OCI-LY7 (cell line): ENCODE results near the gene TFE3. TPM values are rescaled to one million over a fixed set of nuclear protein-coding genes. Genes with fewer than 3 reads are reported as not detected.

ENCODE experiments used
- BruUV-seq: library from RNA; stranded (reverse); fragments of 400-500 nt; replicated peaks from 2 replicates; lab custom pipeline; 2021; lab: Mats Ljungman, UMichigan
- CTCF ChIA-PET: fragments of 300-600 bp; sonication (Branson Sonifier 250); formaldehyde crosslinking; loops from one replicate; lab custom pipeline; 2022; ENCODE audit warnings: antibody characterized with exemption; ENCODE audit not compliant: unreplicated experiment; lab: Charles Lee
- POLR2A ChIA-PET: fragments of 300-600 bp; sonication (Branson Sonifier 250); formaldehyde crosslinking; loops from one replicate; lab custom pipeline; 2022; ENCODE audit warnings: antibody characterized with exemption; lab: Charles Lee
- DNase-seq: peaks from one replicate; pipeline ENCODE4 v3.0.0-alpha.2; 2015; ENCODE audit warnings: low spot score
- H2AFZ ChIP-seq: fragments of 200-600 bp; sonication (generic), shearing (Covaris generic); 2 replicates; pipeline ENCODE4 v1.6.1; 2014; ENCODE audit warnings: mild to moderate bottlenecking, antibody characterized with exemption, low read length, moderate library complexity
- H3K27ac ChIP-seq: fragments of 200-600 bp; sonication (generic); 2 replicates; pipeline ENCODE4 v1.5.1; 2014; ENCODE audit warnings: mixed run types, low read depth, mild to moderate bottlenecking, moderate library complexity, low read length, inconsistent platforms; ENCODE audit not compliant: poor library complexity, severe bottlenecking
- H3K36me3 ChIP-seq: fragments of 200-600 bp; sonication (generic); 2 replicates; pipeline ENCODE4 v1.6.1; 2014; ENCODE audit warnings: mild to moderate bottlenecking, antibody characterized with exemption, low read length, moderate library complexity, mixed read lengths; ENCODE audit not compliant: insufficient read depth
- H3K4me1 ChIP-seq: fragments of 200-600 bp; sonication (generic); 2 replicates; pipeline ENCODE4 v1.5.1; 2014; ENCODE audit warnings: mild to moderate bottlenecking, low read length; ENCODE audit not compliant: insufficient read depth, poor library complexity, severe bottlenecking
- H3K4me2 ChIP-seq: fragments of 200-600 bp; sonication (generic); 2 replicates; pipeline ENCODE4 v1.6.1; 2014; ENCODE audit warnings: mild to moderate bottlenecking, low read length
- H3K4me3 ChIP-seq: fragments of 200-600 bp; sonication (generic); 2 replicates; pipeline ENCODE4 v1.5.1; 2014; ENCODE audit warnings: mild to moderate bottlenecking, low read depth, low read length; ENCODE audit not compliant: poor library complexity, severe bottlenecking
- H3K79me2 ChIP-seq: fragments of 200-600 bp; sonication (generic); 2 replicates; pipeline ENCODE4 v1.6.1; 2016; ENCODE audit warnings: low read depth, mild to moderate bottlenecking, low read length, moderate library complexity, mixed read lengths; ENCODE audit not compliant: insufficient read depth
- H3K9me2 ChIP-seq: fragments of 200-600 bp; sonication (generic); 2 replicates; pipeline ENCODE4 v1.6.1; 2016; ENCODE audit warnings: mild to moderate bottlenecking, low read length, mixed read lengths; ENCODE audit not compliant: insufficient read depth
- H3K9me3 ChIP-seq: fragments of 200-600 bp; sonication (generic); 2 replicates; pipeline ENCODE4 v1.6.1; 2014; ENCODE audit warnings: mild to moderate bottlenecking, mixed run types, low read length, mixed read lengths
- H4K20me1 ChIP-seq: fragments of 200-600 bp; sonication (generic); 2 replicates; pipeline ENCODE4 v1.6.1; 2014; ENCODE audit warnings: mild to moderate bottlenecking, antibody characterized with exemption, low read length, moderate library complexity, mixed read lengths; ENCODE audit not compliant: insufficient read depth
- CTCF ChIP-seq: fragments of 200-600 bp; sonication (generic); conservative IDR thresholded peaks from 2 replicates; pipeline ENCODE4 v1.5.1; 2014; ENCODE audit warnings: mild to moderate bottlenecking, antibody characterized with exemption, low read length, moderate library complexity, mixed read lengths
- EZH2phosphoT487 ChIP-seq: fragments of 200-600 bp; sonication (generic); IDR thresholded peaks from 2 replicates; pipeline ENCODE4 v1.6.1; 2018; ENCODE audit warnings: low read depth, borderline replicate concordance, mild to moderate bottlenecking, mixed run types, antibody characterized with exemption, low read length, moderate library complexity, mixed read lengths
- intact Hi-C: fragments of 100-400 bp; cut with micrococcal nuclease; formaldehyde crosslinking; loops from one replicate; pipeline ENCODE4 v1.10.0; 2022; ENCODE audit not compliant: unreplicated experiment
- total RNA-seq, 2 experiments: library from RNA; depleted of rRNA in 1 of 2; stranded (reverse); fragments of >200 nt in 1 of 2; shearing (Covaris generic) in 1 of 2; gene quantifications; 2 replicates each; pipeline ENCODE4 v1.2.3, GENCODE V29; 2014 to 2022

TFE3 gene
- total RNA-seq, 2 experiments from 2014 or later, result 10.2 to 19.0 TPM

DNA sequence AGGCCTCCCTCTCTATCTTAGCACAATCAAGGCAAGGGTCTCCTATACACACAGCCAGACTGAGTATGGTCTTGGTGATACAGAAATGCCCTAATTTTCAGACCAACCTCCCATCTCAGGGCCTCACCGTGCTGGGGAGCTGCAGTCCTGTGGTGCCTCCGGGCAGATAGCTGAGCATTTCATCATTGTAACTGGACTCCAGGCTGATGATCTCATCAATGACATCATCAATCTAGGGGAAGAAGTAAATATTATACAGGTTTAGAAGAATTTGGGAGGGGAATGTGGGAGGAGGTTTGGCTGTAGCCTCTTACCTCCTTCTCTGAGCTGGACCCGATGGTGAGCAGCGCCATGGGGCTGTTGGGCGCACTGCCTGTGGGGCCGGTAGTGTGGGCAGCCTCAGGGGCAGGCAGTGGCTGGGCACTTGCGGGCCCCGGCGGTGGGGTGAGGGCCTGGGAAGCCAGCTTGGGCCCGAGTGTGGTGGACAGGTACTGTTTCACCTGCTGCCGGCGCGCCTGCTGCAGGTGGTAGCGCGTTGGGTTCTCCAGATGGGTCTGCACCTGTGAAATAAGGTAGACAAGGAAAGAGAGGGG, 5.2 kb downstream of the TFE3 start:
- intact Hi-C loops, result no loop called here
- peaks cover 41% of the 10 kb centered on the region for H3K36me3 ChIP-seq
- H3K79me2 ChIP-seq, result peaks cover 13% of the 10 kb centered on the region; the same call in 1 of the 2 replicates
- no peaks in the 10 kb centered on the region for H3K9me2 ChIP-seq
- H3K4me1 ChIP-seq, result peaks cover 38% of the 10 kb centered on the region
- ChIA-PET POLR2A (interaction anchor here (0.7 kb wide), 1 partner anchor 35 kb away, joined by 3 read pairs; no protein-coding TSS in a partner anchor), CTCF (no interaction called here)
- H2AFZ ChIP-seq, result no peak overlapping the region
- no peaks in the 10 kb centered on the region for H3K9me3 ChIP-seq
- BruUV-seq, result no TSS peak
- H3K27ac ChIP-seq, result no peak overlapping the region
- no peak overlapping the region for H3K4me2 ChIP-seq
- TF ChIP-seq CTCF (no peak), EZH2phosphoT487 (no peak)
- DNase-seq, result no peak
- no peak overlapping the region for H3K4me3 ChIP-seq
- H4K20me1 ChIP-seq, result no peaks in the 10 kb centered on the region

DNA sequence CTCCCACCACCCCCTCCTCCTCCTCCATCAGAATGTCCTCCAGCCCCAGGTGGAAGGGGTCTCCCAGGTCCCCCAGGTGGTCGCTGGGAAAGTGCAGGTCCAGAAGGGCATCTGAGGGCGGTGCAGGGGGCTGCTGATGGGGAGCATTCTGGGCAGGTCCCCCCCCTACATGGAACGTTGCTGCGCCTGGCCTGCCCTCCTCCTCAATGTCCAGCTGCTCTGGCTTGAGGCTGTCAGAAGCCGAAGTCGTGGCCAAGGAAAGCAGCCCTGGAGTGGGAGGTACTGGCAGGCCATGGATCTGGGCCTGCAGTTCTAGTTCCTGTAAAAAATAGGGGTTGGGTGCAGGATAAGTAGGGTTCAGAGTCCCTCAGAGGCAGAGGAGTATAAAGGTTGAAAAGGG, 12.9 kb downstream of the TFE3 start:
- no peaks in the 10 kb centered on the region for H3K4me1 ChIP-seq
- intact Hi-C loops, result no loop called here
- no peak overlapping the region for H2AFZ ChIP-seq
- H3K4me2 ChIP-seq, result no peak overlapping the region
- no peaks in the 10 kb centered on the region for H3K9me2 ChIP-seq
- H3K27ac ChIP-seq, result no peak overlapping the region
- DNase-seq, result no peak
- BruUV-seq, result no TSS peak
- TF ChIP-seq CTCF, result no peak
- TF ChIP-seq EZH2phosphoT487, result no peak
- no peaks in the 10 kb centered on the region for H4K20me1 ChIP-seq
- no peaks in the 10 kb centered on the region for H3K9me3 ChIP-seq
- H3K79me2 ChIP-seq, result no peaks in the 10 kb centered on the region
- CTCF ChIA-PET, result no interaction called here
- peaks cover 12% of the 10 kb centered on the region for H3K36me3 ChIP-seq
- no peak overlapping the region for H3K4me3 ChIP-seq
- POLR2A ChIA-PET, result no interaction called here

GRCh38 chrX:49029876-49030275, 13.3 kb downstream of the TFE3 start:
- no TSS peak for BruUV-seq
- DNase-seq, result no peak
- TF ChIP-seq CTCF (no peak), EZH2phosphoT487 (no peak)
- Histone ChIP-seq H3K36me3 (peaks cover 12% of the 10 kb centered on the region), H3K27ac (no peak overlapping the region), H4K20me1 (no peaks in the 10 kb centered on the region), H3K79me2 (no peaks in the 10 kb centered on the region), H3K9me2 (no peaks in the 10 kb centered on the region), H3K9me3 (no peaks in the 10 kb centered on the region), H3K4me1 (no peaks in the 10 kb centered on the region), H3K4me2 (no peak overlapping the region), H2AFZ (no peak overlapping the region), H3K4me3 (no peak overlapping the region)
- POLR2A ChIA-PET, result no interaction called here
- intact Hi-C loops, result no loop called here
- CTCF ChIA-PET, result no interaction called here
